Adipose tissue (tissue), 3 donors: ENCODE data around the gene SLC4A4. TPM values are rescaled to one million over a fixed set of nuclear protein-coding genes. Genes with fewer than 3 reads are reported as not detected.

Experiments used
- H3K27ac ChIP-seq: one replicate; pipeline ENCODE4 v1.5.1; 2013; ENCODE audit warnings: low read depth, low read length
- WGBS, 3 donors: extraction: QIAGEN DNeasy Blood & Tissue Kit; methylation state at CpG; one replicate each; pipeline ENCODE4 v1.1.7; 2013; 5-methylcytosine and 5-hydroxymethylcytosine counted together
- polyA plus RNA-seq, 3 donors: library from polyadenylated mRNA; stranded (reverse); fragments of 200-250 nt; gene quantifications; one replicate each; pipeline ENCODE4 v1.2.3, GENCODE V29; 2013
- donor health status: healthy with polysubstance abuse.
- donor health status: Bipolar disorder and iron deficiency.
- donor health status: healthy.

Gene SLC4A4
- polyA plus RNA-seq, 3 donors = 1.8 to 70.0 (median 3.1) TPM

GRCh38 chr4:71446479-71447081 is 107.8 kb downstream of the SLC4A4 start:
- H3K27ac ChIP-seq = no peak overlapping the region
- 78 to 89% (median 86%) methylated on average over 3 of the region's 3 CpGs for WGBS, 3 donors

- H3K27ac ChIP-seq = no peak overlapping the region
- 29 to 43% (median 30%) methylated on average over 2 of the region's 2 CpGs for WGBS, 3 donors
Measured at GRCh38 chr4:71449040-71449439, 110.2 kb downstream of the SLC4A4 start.

- 47 to 55% (median 48%) methylated on average over 3 of the region's 3 CpGs for WGBS, 3 donors
- no peak overlapping the region for H3K27ac ChIP-seq
Measured at GRCh38 chr4:71449878-71450277, 111.1 kb downstream of the SLC4A4 start.

DNA sequence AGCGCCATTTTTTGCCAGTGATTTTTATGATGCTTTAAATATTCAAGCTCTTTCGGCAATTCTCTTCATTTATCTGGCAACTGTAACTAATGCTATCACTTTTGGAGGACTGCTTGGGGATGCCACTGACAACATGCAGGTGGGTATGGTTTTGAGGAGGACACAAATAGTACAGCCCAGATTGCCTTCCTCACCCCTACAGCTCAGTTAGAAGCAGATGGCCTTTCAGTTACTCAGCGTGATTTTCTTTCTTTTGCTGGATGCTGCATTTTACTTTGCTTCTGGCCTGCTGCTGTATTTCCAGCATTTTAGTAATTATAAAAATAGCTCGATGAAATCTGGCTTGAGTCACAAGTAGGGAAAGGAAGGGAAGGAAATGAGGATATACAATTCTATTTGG is 114.7 kb downstream of the SLC4A4 start:
- WGBS, 3 donors = 75 to 82% (median 80%) methylated on average over 4 of the region's 4 CpGs
- no peak overlapping the region for H3K27ac ChIP-seq

- no peak overlapping the region for H3K27ac ChIP-seq
- 30 to 53% (median 43%) methylated on average over 1 of the region's 1 CpG for WGBS, 3 donors
Measured at GRCh38 chr4:71456841-71457240, 118.0 kb downstream of the SLC4A4 start.

DNA sequence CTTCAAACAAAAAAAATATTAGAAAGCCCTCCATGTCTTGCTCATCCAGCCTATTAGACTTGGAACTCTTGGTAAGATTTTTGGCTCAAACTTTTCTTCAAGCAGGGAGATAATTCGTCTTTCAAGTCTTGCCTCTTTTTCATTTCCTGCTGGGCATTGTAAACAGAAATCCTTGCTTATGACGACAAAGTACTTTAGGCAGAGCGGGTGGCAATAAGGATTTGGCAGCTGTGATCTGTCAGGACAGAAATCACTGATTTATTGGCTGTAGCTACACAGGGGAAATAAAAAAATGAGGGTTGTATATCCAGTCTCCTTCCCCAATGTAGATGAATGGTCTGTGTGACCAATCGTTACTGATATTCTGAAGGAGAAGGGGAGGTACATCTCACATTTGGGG is 121.6 kb downstream of the SLC4A4 start:
- no peak overlapping the region for H3K27ac ChIP-seq
- WGBS, 3 donors = 57 to 69% (median 65%) methylated on average over 4 of the region's 4 CpGs

- no peak overlapping the region for H3K27ac ChIP-seq
- WGBS, 3 donors = 94 to 98% (median 95%) methylated on average over 4 of the region's 4 CpGs
Measured at GRCh38 chr4:71461422-71461821, 122.6 kb downstream of the SLC4A4 start.

DNA sequence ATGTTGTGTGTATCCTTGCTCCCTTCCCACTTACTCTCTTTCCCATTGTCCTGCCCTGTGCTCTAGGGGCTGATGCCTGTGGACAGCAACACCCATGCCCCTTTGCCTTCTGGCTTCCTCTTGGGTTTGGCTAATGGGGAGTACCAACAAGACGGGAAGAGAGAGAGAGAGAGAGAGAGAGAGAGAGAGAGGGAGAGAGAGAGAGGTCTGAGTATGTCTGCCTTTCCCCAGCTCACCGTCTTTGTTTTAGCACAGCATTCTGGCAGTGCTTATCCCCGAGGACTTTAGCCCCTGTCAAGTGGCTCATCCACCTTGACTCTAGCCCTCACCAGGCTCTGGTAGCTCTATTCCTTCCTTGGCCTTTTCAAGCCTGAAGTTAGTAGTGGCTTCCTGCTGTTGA is 128.0 kb downstream of the SLC4A4 start:
- 76 to 91% (median 83%) methylated on average over 3 of the region's 3 CpGs for WGBS, 3 donors
- no peak overlapping the region for H3K27ac ChIP-seq

GRCh38 chr4:71468116-71468710 is 129.4 kb downstream of the SLC4A4 start:
- 78 to 84% (median 81%) methylated on average over 2 of the region's 2 CpGs for WGBS, 3 donors
- no peak overlapping the region for H3K27ac ChIP-seq

DNA sequence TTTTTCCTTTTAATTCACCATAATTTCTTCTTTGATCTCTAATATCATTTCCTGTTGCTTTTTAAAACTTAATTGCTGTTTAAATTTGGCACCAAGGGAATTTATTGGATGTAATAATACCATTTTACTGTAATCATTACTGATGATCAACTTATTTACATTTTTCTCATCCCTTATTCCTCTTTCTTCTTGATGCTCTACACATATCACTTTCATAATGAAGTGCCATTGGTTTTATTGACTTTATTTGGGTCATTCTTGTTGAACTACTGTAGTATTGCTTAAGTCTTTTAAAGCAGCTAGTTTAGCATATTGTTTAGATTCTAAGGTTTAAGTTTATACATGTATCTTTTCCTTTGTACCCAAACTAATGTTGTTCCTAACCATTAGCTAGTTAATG is 130.7 kb downstream of the SLC4A4 start:
- H3K27ac ChIP-seq = no peak overlapping the region

DNA sequence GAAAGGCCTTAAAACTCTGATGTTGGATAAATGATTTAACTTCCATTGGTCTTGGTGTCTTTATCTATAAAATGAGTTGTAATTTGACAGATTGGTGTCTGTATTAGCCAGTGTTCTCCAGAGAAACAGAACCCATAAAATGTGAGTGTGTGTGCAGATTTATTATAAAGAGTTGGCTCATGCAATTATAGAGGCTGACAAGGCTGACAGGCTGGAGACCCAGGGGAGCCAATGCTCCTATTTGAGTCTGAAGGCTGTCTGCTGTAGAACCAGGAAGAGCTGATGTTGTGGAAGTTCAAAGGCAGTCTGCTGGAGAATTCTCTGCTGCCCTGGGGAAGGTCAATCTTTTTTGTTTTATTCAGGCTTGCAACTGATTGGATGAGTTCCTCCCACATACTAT is 131.7 kb downstream of the SLC4A4 start:
- no peak overlapping the region for H3K27ac ChIP-seq

GRCh38 chr4:71472946-71473345 is 134.1 kb downstream of the SLC4A4 start:
- no peak overlapping the region for H3K27ac ChIP-seq
- WGBS, 3 donors = 94 to 100% (median 98%) methylated on average over 2 of the region's 2 CpGs

GRCh38 chr4:71473541-71474240 is 134.9 kb downstream of the SLC4A4 start:
- H3K27ac ChIP-seq = no peak overlapping the region
- WGBS, 3 donors = 60 to 78% (median 71%) methylated on average over 4 of the region's 4 CpGs

- H3K27ac ChIP-seq = no peak overlapping the region
- 91 to 95% (median 92%) methylated on average over 2 of the region's 2 CpGs for WGBS, 3 donors
Measured at GRCh38 chr4:71474731-71475130, 135.9 kb downstream of the SLC4A4 start.

- WGBS, 3 donors = 72 to 83% (median 78%) methylated on average over 3 of the region's 3 CpGs
- H3K27ac ChIP-seq = no peak overlapping the region
Measured at GRCh38 chr4:71476240-71476639, 137.4 kb downstream of the SLC4A4 start.

- WGBS, 3 donors = 25 to 66% (median 58%) methylated on average over 4 of the region's 4 CpGs
- H3K27ac ChIP-seq = no peak overlapping the region
Measured at GRCh38 chr4:71486550-71487343, 147.9 kb downstream of the SLC4A4 start.

GRCh38 chr4:71487344-71487920 is 148.6 kb downstream of the SLC4A4 start:
- WGBS, 3 donors = 43 to 68% (median 55%) methylated on average over 4 of the region's 4 CpGs
- no peak overlapping the region for H3K27ac ChIP-seq

- no peak overlapping the region for H3K27ac ChIP-seq
- WGBS, 3 donors = 63 to 82% (median 73%) methylated on average over 1 of the region's 1 CpG
Measured at GRCh38 chr4:71494539-71494938, 155.7 kb downstream of the SLC4A4 start.

GRCh38 chr4:71495454-71495853 is 156.6 kb downstream of the SLC4A4 start:
- no peak overlapping the region for H3K27ac ChIP-seq
